ACC112 (cell line): Measurements from ENCODE around the gene GBA2.

Experiments used
- H2AFZ ChIP-seq: fragments of 200-600 bp; sonication (generic); one replicate; pipeline ENCODE4 v1.6.0; 2017; ENCODE audit warnings: antibody characterized with exemption, low read length; ENCODE audit not compliant: unreplicated experiment
- H3K27ac ChIP-seq: fragments of 200-600 bp; sonication (generic); 2 replicates; pipeline ENCODE4 v1.5.1; 2014; ENCODE audit warnings: low read depth, mild to moderate bottlenecking, antibody characterized with exemption, low read length, moderate library complexity
- H3K27me3 ChIP-seq: fragments of 200-600 bp; sonication (generic); 2 replicates; pipeline ENCODE4 v1.6.1; 2014; ENCODE audit warnings: mild to moderate bottlenecking, antibody characterized with exemption, low read length, moderate library complexity, mixed read lengths; ENCODE audit not compliant: insufficient read depth
- H3K36me3 ChIP-seq: fragments of 200-600 bp; sonication (generic); 2 replicates; pipeline ENCODE4 v1.6.1; 2016; ENCODE audit warnings: mild to moderate bottlenecking, antibody characterized with exemption, low read length, moderate library complexity, mixed read lengths; ENCODE audit not compliant: insufficient read depth
- H3K4me1 ChIP-seq: fragments of 200-600 bp; sonication (generic); one replicate; pipeline ENCODE4 v1.6.1; 2016; ENCODE audit warnings: low read length, mixed read lengths; ENCODE audit not compliant: insufficient read depth, unreplicated experiment, control insufficient read depth
- H3K4me3 ChIP-seq: fragments of 200-600 bp; sonication (generic); 2 replicates; pipeline ENCODE4 v1.5.1; 2014; ENCODE audit warnings: mild to moderate bottlenecking, low read depth, low read length
- H3K79me2 ChIP-seq: fragments of 200-600 bp; sonication (generic); one replicate; pipeline ENCODE4 v1.6.0; 2016; ENCODE audit warnings: low read length; ENCODE audit not compliant: control insufficient read depth, unreplicated experiment, insufficient read depth

GBA2 gene

GRCh38 chr9:35754264-35754663, 5.2 kb upstream of the GBA2 start, which contains the start of gene MSMP:
Gene MSMP (minus strand): TSS chr9:35754276. CDS start chr9:35754129, 147 bp downstream.
- Histone ChIP-seq H3K27ac (no peak within 1 kb of the TSS), H3K79me2 (no peaks in the 10 kb centered on the region), H2AFZ (no peak within 1 kb of the TSS), H3K36me3 (peaks cover 9% of the 10 kb centered on the region; the same call in 1 of the 2 replicates), H3K27me3 (no peaks in the 10 kb centered on the region), H3K4me1 (peaks cover 15% of the 10 kb centered on the region), H3K4me3 (no peak within 1 kb of the TSS)

DNA sequence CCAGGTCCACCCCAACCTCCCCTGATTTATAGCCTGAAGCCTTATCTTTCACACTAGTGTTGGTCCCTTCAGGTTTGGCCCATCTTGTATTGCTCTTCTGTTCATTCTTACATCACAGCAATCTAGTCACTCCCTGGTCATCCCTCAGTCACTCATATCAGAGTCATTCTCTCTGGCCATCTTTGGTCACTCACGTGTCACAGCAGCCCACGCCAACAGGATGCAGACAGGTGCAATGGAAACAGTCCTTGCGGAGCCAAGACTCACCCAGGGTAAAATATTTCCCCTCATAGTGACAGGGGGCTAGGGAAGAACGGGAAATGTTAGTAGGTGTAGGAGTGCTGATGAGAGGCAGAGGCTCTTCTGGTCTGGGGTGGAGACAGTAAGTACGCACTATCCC, 4.4 kb upstream of the GBA2 start:
- Histone ChIP-seq H2AFZ (no peak overlapping the region), H3K4me3 (no peak overlapping the region), H3K4me1 (peaks cover 12% of the 10 kb centered on the region), H3K36me3 (peaks cover 9% of the 10 kb centered on the region; the same call in 1 of the 2 replicates), H3K27ac (no peak overlapping the region), H3K79me2 (peaks cover 2% of the 10 kb centered on the region), H3K27me3 (no peaks in the 10 kb centered on the region)

- Histone ChIP-seq H3K27ac (peak overlapping the region; percentile 71; the same call in 1 of the 2 replicates), H3K79me2 (peaks cover 33% of the 10 kb centered on the region), H3K27me3 (no peaks in the 10 kb centered on the region), H3K4me3 (peak overlapping the region; percentile 85), H3K4me1 (peaks cover 16% of the 10 kb centered on the region), H3K36me3 (peaks cover 9% of the 10 kb centered on the region; the same call in 1 of the 2 replicates), H2AFZ (no peak overlapping the region)
These were observed 1.2 kb upstream of the GBA2 start for GRCh38 chr9:35750256-35750531.

DNA sequence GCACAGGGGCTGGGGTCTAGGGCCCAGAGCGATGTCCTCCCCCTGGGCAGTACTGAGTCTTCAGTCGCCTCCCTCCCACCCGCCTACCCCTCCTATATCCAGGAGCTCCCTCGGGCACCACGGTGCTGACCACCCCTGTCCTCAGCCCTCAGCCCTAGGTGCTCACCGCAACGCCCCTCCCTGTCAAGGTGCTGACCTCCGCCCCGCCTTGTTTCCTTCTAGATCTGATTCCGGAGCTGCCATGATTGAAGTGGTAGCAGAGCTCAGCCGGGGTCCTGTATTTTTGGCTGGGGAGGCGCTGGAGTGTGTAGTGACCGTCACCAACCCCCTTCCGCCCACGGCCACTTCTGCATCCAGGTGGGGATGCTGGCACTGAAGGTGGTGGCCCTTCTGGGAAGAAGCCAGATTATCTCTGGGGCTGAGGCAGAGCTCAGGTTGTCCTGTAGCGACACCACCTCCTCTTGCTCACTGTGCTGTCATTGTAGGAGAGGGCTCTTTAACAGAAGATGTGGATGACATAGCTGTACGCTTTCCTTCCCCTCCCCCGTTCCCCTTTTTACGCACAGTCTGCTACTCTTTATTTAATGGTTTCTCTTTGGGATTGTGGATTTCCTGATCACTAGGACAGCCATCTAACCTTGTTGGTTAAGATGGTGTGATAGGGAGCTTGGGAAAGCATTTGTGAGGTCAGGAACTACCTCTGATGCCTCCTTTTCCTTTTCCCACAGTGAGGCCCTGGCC, 657 bp upstream of the GBA2 start:
- Histone ChIP-seq H3K27ac (peak overlapping the region; percentile 71; the same call in 1 of the 2 replicates), H3K4me1 (peaks cover 16% of the 10 kb centered on the region), H3K4me3 (peak overlapping the region; percentile 85), H3K36me3 (peaks cover 6% of the 10 kb centered on the region; the same call in 1 of the 2 replicates), H2AFZ (peak overlapping the region; percentile 80), H3K79me2 (peaks cover 35% of the 10 kb centered on the region), H3K27me3 (no peaks in the 10 kb centered on the region)

DNA sequence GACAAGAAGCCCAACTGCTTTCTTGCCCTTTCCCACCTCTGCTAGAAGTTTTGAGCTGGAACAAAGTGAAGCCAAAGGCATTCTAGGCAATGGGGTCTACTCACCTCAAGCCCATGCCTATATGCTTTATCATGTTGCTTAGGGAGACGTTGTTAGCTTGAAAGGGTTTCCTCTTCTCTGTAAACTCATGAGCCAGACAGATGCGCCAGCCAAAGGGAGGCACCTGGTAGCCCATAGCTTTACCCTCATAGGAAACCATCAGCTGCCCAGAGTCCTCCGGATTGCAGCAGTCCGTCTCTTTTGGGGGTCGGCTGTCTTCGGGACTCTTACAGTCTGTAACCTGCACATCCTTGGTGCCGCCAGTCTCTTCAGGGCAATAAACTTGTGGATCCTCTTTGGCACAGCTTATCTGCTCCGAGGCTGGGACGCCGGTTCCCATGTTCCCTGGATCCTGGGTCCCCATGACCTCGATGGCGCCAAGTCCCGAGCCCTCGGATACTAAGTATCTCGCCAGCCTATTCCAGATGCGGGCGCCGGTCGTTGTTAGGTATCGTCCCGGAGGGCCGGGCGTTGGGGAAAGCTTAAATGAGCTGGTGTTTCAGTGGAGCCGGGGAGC, 678 bp downstream of the GBA2 start:
- H3K79me2 ChIP-seq = peaks cover 41% of the 10 kb centered on the region
- H3K4me3 ChIP-seq = peak overlapping the region; percentile 85
- H2AFZ ChIP-seq = peak overlapping the region; percentile 51
- H3K36me3 ChIP-seq = peaks cover 8% of the 10 kb centered on the region; the same call in 1 of the 2 replicates
- no peaks in the 10 kb centered on the region for H3K27me3 ChIP-seq
- H3K4me1 ChIP-seq = peaks cover 16% of the 10 kb centered on the region
- peak overlapping the region; percentile 71; the same call in 1 of the 2 replicates for H3K27ac ChIP-seq

- peak overlapping the region; percentile 85 for H3K4me3 ChIP-seq
- H3K4me1 ChIP-seq = peaks cover 16% of the 10 kb centered on the region
These were observed 2.4 kb downstream of the GBA2 start for GRCh38 chr9:35746583-35746982.

DNA sequence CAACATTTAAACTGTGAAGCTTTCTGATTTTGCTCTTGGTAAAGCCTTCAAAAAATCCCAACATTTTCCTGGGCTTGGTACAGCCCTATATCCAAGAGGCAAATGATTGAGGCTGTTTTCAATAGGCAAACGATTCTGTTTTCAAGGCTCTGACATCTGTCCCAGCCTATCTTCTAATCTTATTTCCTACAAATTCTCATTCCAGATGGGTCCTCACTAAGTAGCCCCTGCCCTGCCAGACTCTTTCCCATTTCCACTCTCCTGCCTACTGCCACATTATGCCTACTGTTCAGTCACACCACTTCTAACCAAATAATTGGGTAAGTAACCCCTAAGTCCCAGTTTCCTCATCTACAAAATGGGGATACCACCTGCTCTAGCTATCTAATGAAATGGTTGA, 3.5 kb downstream of the GBA2 start:
- peaks cover 41% of the 10 kb centered on the region for H3K79me2 ChIP-seq
- no peak overlapping the region for H3K27ac ChIP-seq
- H2AFZ ChIP-seq = no peak overlapping the region
- peak overlapping the region; percentile 25; the same call in 1 of the 2 replicates for H3K4me3 ChIP-seq
- H3K36me3 ChIP-seq = peaks cover 7% of the 10 kb centered on the region; the same call in 1 of the 2 replicates
- no peaks in the 10 kb centered on the region for H3K27me3 ChIP-seq
- peaks cover 16% of the 10 kb centered on the region for H3K4me1 ChIP-seq

More at GRCh38 chr9:35746583-35746982, 2.4 kb downstream of the GBA2 start:
- Histone ChIP-seq H3K27me3 (no peaks in the 10 kb centered on the region), H3K27ac (no peak overlapping the region), H3K36me3 (peaks cover 7% of the 10 kb centered on the region; the same call in 1 of the 2 replicates), H2AFZ (no peak overlapping the region), H3K79me2 (peaks cover 41% of the 10 kb centered on the region)

DNA sequence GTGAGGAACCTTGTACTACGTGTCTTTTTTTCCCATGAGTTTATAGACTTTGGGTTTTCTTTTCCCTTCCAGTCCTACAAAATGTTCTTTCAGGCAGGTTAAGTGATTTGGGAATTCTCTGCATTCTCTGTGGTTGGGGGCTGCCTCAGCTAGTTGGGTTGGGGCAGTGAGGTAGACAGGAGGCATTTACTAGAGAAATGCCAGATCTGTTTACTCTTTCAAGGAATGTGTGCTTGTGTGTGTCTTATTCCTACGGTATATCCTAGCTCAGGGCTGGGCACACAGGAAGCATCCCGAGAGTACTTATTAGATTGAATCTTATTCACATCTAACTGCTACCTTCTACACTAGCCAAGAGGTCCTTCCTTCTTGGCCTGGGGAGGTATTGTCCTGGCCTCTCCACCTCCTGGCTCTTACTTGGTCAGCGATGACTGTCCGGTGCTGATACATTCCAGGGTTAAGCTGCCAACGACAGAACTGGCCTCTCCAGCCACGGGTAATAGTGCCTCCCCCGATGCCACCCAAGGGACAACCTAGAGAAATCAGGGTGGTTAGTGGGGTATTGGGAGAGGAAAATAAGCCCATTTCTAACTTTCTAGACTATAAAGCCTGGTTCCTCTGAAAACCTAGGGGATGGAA, 5.0 kb downstream of the GBA2 start:
- peaks cover 41% of the 10 kb centered on the region for H3K79me2 ChIP-seq
- no peak overlapping the region for H2AFZ ChIP-seq
- no peak overlapping the region for H3K4me3 ChIP-seq
- H3K27ac ChIP-seq = no peak overlapping the region
- peaks cover 12% of the 10 kb centered on the region for H3K4me1 ChIP-seq
- no peaks in the 10 kb centered on the region for H3K27me3 ChIP-seq
- peaks cover 15% of the 10 kb centered on the region; the same call in 1 of the 2 replicates for H3K36me3 ChIP-seq

DNA sequence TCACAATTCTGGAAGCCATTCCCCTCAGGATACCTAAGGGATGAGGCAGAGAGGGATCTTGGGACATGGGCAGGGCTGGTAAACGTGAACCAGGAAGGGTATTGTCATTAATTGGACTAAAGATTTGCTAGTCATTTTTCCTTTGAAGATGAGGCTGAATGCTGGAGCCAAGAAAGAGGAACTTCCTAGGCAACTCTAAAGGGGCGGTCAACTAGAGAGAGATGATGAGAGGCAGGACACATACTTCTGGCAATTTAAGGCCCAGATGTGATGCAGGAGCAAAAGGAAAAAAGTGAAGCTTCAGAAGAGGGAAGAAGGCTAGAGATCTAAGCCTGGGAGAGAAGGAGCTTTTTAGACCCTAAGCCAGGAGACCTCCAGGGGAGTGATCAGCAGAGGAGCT, 5.6 kb downstream of the GBA2 start:
- Histone ChIP-seq H3K4me3 (no peak overlapping the region), H3K36me3 (peaks cover 15% of the 10 kb centered on the region; the same call in 1 of the 2 replicates), H2AFZ (no peak overlapping the region), H3K79me2 (peaks cover 38% of the 10 kb centered on the region), H3K4me1 (peaks cover 12% of the 10 kb centered on the region), H3K27ac (no peak overlapping the region), H3K27me3 (no peaks in the 10 kb centered on the region)

DNA sequence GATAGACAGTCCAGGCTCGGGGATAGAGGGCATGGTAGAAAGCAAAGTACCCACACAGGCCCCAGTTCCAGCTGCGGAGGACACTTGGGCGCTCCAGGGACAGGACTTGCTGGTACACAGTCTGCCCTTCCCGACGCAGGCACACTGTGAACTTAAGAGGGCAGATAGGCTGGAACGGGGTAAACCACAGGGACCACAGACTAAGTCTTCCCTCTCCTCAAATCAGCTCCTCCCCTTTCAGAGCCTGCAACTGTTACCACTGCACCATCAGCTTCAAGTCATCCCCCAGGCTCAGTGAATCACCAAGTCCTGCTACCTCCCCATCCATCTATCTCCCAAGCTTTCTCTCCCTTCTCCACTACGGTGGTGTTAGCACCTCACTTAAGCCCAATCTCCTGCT, 7.3 kb downstream of the GBA2 start:
- H2AFZ ChIP-seq = no peak overlapping the region
- H3K4me1 ChIP-seq = peaks cover 3% of the 10 kb centered on the region
- no peak overlapping the region for H3K27ac ChIP-seq
- H3K79me2 ChIP-seq = peaks cover 21% of the 10 kb centered on the region
- no peak overlapping the region for H3K4me3 ChIP-seq
- no peaks in the 10 kb centered on the region for H3K27me3 ChIP-seq
- peaks cover 24% of the 10 kb centered on the region for H3K36me3 ChIP-seq
